HG02981 (cell line): ENCODE results near the gene SLC8B1.
A peak's percentile ranks its signal among the peaks of the same experiment; 100 is the strongest.
"Not testable (repeated sequence)": the region's sequence is repeated elsewhere in the genome, so short reads cannot be mapped to it uniquely, and the experiment has no call there.

Experiments used
- ATAC-seq: cut with Tn5 transposase; IDR thresholded peaks from one replicate; pipeline ENCODE4 v1.9.1; 2021; ENCODE audit warnings: mild to moderate bottlenecking, moderate library complexity; ENCODE audit not compliant: unreplicated experiment

The SLC8B1 gene

DNA sequence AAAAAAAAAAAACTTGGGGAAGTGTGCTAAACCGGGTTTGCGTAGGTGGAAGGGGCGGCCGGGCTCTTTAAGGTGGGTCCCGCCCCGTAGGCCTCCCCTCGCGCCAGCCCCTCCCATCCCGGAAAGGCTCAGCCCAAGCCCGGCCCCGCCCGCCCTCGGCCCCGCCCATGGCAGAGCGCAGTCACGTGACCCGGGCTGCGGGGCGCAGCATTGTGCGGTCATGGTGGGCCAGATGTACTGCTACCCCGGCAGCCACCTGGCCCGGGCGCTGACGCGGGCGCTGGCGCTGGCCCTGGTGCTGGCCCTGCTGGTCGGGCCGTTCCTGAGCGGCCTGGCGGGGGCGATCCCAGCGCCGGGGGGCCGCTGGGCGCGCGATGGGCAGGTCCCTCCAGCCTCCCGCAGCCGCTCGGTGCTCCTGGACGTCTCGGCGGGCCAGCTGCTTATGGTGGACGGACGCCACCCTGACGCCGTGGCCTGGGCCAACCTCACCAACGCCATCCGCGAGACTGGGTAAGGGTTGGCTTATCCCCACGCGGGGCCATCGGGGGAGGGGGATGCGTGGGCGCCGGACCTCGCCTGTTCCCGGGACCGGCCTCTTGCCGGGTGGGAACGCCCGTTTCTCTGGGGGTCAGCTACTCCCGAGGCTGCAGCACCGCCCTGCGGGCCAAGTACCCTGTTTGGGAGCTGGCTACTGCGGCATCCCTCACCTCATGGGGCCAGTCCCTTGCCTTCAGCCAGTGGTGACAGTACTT, 23.6 kb upstream of the SLC8B1 start, which contains the start of gene PLBD2:
PLBD2 (plus strand) TSS at position 207 of the 752 bp plus-strand sequence; CDS start at position 221, 14 bp downstream.
- peak; percentile 92 for ATAC-seq

DNA sequence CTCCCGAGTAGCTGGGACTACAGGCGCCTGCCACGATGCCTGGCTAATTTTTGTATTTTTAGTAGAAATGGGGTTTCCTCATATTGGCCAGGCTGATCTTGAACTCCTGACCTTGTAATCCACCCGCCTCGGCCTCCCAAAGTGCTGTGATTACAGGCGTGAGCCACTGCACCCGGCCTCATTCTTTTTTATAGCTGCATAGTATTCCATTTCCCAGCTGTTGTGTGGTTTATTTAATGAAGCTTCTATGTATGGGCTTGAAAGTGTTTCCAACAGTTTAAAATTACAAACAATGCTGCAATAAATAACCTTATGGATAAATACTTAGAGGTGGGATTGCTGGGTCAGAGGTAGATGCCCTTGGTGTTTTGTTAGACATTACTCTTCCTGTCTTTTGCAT, 19.3 kb upstream of the SLC8B1 start:
- not testable (repeated sequence) for ATAC-seq

DNA sequence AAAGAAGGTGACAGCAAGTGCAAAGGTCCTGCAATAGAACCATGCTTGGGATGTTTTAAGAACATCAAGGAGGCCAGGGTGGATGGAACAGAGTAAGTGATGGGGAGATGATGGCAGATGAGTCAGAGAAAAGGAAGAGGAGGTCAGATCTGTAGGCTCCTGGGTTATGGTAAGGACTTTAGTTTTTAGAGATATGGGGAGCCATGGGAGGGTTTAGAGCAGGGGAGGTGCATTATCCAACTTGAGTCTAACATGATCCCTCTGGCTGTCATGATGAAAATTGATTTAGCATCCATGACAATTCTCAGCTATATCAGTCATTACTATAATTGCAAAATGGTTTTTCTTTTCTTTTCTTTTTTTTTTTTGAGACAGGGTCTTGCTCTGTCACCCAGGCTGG, 16.2 kb upstream of the SLC8B1 start:
- ATAC-seq: no peak

DNA sequence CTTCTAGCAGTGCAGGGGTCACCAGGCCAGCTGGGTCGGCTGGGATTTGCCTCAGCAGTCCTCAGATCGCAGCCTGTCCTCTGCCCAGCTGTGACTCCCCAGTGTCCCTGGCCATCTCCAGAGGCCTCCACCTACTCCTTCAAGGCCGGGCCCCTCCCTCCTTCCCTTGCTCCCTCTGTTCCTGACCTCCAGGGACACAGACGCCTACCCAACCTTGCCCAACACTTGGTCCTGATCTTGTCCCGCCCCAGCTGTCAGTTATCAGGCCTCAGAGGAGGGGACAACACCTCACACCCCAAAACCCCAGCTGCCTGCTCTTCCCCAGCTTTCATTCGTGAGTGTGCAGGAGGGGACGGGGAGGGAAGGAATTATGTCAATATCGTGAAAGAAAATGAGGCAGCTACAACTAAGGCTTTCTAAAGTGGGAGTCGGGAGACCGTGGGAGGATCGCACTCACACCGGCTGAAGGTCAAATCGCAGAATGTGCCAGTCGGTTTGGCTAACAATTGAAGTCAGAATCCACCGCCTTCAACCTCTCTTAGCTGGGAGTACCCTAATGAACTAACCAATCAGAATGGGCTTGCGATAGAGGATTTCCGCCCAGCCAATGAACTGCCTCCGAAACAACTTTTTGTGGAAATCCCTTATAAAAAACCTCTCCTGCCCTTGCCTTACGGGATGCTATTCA, 14.1 kb upstream of the SLC8B1 start:
- no peak for ATAC-seq

- no peak for ATAC-seq
Measured at GRCh38 chr12:113347892-113348291, 13.0 kb upstream of the SLC8B1 start.

- no peak for ATAC-seq
Measured at GRCh38 chr12:113347107-113347506, 12.2 kb upstream of the SLC8B1 start.

- ATAC-seq: no peak
Measured at GRCh38 chr12:113346353-113346752, 11.4 kb upstream of the SLC8B1 start.

- no peak for ATAC-seq
Measured at GRCh38 chr12:113345318-113345717, 10.4 kb upstream of the SLC8B1 start.

- no peak for ATAC-seq
Measured at GRCh38 chr12:113341535-113341934, 6.6 kb upstream of the SLC8B1 start.

DNA sequence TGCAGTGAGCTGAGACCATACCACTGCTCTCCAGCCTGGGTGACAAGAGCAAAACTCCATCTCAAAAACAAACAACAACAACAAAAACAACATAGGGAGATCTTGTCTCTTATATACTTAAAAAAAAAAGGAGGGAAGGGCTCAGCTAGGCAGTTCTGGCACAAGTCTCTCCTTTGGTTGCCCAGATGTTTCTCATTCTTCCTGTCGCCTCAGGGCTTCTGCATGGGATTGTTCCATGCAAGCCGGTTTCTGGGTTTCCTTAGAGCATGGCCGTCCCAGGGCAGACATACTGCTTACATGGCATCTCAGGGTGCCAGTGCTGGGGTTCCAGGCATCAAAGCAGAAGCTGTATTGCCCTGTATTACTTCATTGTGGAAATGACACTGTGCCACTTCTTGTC, 5.2 kb upstream of the SLC8B1 start:
- ATAC-seq: no peak

DNA sequence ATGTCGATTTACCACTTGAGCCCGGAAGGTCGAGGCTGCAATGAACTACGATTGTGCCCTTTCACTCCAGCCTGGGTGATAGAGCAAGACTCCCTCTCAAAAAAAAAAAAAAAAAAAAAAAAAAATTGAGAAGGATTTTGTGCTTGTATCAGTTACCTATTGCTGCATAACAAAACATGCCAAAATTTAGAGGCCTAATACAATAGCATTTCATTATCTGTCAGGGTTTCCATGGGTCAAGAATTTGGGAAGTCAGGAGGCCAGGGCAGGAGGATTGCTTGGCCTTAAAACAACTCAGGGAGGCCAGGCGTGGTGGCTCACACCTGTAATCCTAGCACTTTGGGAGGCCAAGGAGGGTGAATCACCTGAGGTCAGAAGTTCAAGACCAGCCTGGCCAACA, 4.6 kb upstream of the SLC8B1 start:
- ATAC-seq: no peak

GRCh38 chr12:113333877-113334785, 778 bp downstream of the SLC8B1 start:
- peak; percentile 24 for ATAC-seq

GRCh38 chr12:113333418-113333750, 1.5 kb downstream of the SLC8B1 start:
- no peak for ATAC-seq

- ATAC-seq: no peak
Measured at GRCh38 chr12:113332688-113333417, 2.1 kb downstream of the SLC8B1 start.

DNA sequence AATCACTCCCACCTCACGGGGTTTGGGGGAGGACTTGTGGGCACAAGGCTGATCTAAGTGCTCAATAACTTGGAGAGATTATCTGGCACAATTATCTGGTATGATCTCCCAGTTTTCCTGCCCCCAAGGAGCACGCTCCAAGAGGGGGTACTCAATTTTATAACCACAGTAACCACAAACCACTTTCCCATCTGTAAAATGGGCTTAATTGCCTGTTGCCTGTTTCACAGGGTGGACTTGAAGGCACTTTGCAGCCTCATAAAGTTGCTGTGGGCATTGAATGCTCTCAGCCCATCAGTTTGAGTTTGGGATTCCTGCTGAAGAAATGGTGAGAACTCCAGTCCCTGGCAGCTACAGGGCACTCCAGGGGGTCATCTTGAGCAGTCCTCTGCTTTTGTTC, 4.4 kb downstream of the SLC8B1 start:
- no peak for ATAC-seq

GRCh38 chr12:113329791-113330417, 5.0 kb downstream of the SLC8B1 start:
- ATAC-seq: no peak

GRCh38 chr12:113329022-113329790, 5.7 kb downstream of the SLC8B1 start:
- ATAC-seq: no peak

DNA sequence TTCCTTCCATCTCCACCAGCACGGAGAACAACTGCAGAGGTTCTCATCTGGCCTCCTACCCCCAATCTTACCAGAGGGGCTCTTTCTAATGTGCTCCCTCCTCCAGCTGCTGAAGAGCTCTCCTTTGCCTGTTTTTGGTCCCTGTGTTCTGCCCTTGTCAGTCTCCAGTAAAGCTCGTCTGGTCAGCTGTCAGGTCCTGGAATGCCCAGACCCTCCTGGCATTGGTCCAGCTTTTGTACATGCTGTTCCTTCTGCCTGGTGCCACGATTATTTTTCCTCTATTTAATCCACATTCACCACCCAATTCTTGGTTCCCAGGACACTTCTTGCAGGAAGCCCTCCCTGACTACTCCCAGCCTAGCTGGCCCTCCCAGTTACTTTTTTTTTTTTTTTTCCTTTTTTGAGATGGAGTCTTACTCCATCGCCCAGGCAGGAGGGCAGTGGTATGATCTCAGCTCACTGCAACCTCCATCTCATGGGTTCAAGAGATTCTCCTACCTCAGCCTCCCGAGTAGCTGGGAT, 6.5 kb downstream of the SLC8B1 start:
- ATAC-seq: no peak

DNA sequence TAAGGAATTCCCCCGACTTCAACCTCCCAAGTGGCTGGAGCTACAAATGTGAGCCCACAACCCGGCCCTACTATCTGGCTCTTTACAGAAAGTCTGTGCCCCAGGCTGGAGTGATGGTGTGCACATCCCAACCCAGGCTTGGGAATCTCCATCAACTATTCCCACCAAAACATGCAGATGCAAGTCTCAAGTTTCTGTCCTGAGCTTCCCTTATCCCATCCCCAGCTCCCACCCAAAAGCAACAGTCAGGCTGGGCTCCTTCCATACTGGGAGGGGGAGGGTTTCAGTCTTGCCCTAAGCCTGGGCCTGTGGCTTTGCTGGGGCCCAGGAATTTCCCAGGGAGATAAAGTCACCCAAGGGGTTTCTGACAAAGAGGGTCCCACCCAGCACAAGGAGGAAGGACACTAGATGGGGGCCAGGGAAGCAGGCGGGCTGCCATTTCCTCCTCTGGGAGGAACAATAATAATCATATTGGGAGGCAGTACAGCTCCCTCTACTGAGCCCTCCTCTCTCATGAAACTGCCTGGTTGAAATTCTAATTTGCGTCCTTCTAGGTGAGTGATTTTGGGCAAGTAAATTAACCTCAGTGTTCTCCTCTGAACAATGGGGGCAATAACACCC, 8.0 kb downstream of the SLC8B1 start:
- ATAC-seq: no peak
